Thyroid gland (tissue), 4 donors: Measurements from ENCODE around the gene HPN.

ENCODE experiments used
- CTCF ChIP-seq, 6 experiments: fragments of 200-600 bp in 3 of 6; fragments of 450-650 bp in 3 of 6; sonication (generic) in 3 of 6; IDR thresholded peaks; one replicate each; pipeline ENCODE4 v1.5.1; 2016 to 2019; ENCODE audit warnings: antibody characterized with exemption in 6 of 6, mild to moderate bottlenecking in 2 of 6, inconsistent platforms in 1 of 6, moderate library complexity in 1 of 6
- POLR2A ChIP-seq, 2 donors: fragments of 450-650 bp; IDR thresholded peaks; one replicate each; pipeline ENCODE4 v1.6.1; 2017; ENCODE audit warnings: antibody characterized with exemption in 2 of 2, mild to moderate bottlenecking in 2 of 2, moderate library complexity in 1 of 2

- TF ChIP-seq CTCF (IDR thresholded peaks at IDR 0.05) (no peak), POLR2A (IDR thresholded peaks at IDR 0.05) (no peak)
These were observed 672 bp downstream of the HPN start for GRCh38 chr19:35042056-35042730.
